ENCODE results near the gene EFCAB8.

EFCAB8 gene

DNA sequence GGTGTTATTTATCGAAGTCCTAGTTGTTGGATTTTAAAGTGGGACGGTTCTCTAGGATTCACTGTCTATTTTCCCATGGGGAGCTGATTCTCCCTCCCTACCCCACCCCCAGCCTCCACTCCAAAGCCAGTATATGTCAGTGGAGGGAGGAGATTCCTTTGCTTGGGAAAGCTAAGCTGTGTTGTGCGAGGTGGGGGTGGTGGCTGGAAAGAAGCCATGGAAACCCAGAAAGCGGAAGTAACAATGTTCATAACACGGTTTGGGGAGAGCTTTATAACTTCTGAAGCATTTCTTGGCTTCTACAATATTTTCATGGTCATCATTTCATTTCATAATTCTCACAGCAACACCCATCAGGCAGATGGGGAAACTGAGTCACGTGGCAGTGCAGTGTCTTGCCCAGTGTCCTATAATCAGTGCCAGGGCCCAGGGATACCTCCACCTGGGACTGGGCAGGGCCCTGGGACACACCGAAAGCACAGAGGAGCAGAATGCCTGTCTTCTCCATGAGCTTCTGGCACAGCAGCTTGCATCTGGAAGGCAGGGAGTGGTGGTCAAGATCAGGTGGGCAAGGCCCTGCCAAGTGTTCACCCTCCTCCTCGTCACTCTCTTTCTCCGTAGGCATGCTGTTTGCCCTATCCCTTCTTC is 141.0 kb downstream of the EFCAB8 start:
- H3K27ac ChIP-seq (ENCODE audit: low read depth, low read length) = no peak overlapping the region
- no peaks in the 10 kb centered on the region for H3K27me3 ChIP-seq (ENCODE audit: control insufficient read depth in 1 of 2, insufficient read depth in 2 of 2, low read length in 2 of 2)
- H3K4me3 ChIP-seq (ENCODE audit: low read depth in 1 of 2, low read length in 2 of 2) = no peak overlapping the region
- no peaks in the 10 kb centered on the region for H3K36me3 ChIP-seq (ENCODE audit: insufficient read depth, low read length)
- H3K9ac ChIP-seq (ENCODE audit: low read length) = no peak overlapping the region
- H3K4me1 ChIP-seq (ENCODE audit: insufficient read depth, low read length) = no peaks in the 10 kb centered on the region
- no peaks in the 10 kb centered on the region for H3K9me3 ChIP-seq (ENCODE audit: low read length)

DNA sequence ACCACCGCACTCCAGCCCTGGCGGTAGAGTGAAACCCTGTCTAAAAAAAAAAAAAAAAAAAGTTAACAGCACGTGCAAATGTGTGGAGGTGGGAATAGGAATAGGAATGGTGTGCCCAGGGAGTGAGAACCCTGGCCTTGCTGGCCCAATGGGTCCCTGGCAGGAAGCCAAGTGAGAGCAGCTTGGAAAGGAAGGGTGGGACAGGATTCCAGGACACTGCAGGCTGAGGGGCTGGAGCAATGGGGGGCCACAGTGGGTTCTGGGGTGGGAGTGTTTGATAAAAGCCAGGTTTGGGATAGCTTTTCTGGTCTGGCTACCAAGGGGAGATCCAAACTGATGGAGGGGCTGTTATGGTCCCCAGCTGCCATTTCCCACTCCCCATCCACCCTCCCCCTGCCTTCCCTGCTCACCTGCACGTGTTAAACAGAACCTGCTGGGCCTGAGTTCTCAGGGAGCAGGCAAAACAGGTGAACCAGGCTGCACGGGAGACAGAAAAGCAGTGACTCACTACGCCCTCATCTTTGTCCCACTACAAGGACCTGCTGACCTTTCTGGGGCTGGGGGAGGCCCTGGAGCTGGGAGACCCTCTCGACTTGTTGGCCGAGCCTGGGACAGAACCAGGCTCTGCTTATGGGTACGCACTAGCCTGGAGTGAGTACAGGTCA is 142.2 kb downstream of the EFCAB8 start:
- no peak overlapping the region for H3K4me3 ChIP-seq (ENCODE audit: low read depth in 1 of 2, low read length in 2 of 2)
- H3K9ac ChIP-seq (ENCODE audit: low read length) = no peak overlapping the region
- no peaks in the 10 kb centered on the region for H3K4me1 ChIP-seq (ENCODE audit: insufficient read depth, low read length)
- H3K36me3 ChIP-seq (ENCODE audit: insufficient read depth, low read length) = no peaks in the 10 kb centered on the region
- no peaks in the 10 kb centered on the region for H3K27me3 ChIP-seq (ENCODE audit: control insufficient read depth in 1 of 2, insufficient read depth in 2 of 2, low read length in 2 of 2)
- no peak overlapping the region for H3K27ac ChIP-seq (ENCODE audit: low read depth, low read length)
- H3K9me3 ChIP-seq (ENCODE audit: low read length) = no peaks in the 10 kb centered on the region

DNA sequence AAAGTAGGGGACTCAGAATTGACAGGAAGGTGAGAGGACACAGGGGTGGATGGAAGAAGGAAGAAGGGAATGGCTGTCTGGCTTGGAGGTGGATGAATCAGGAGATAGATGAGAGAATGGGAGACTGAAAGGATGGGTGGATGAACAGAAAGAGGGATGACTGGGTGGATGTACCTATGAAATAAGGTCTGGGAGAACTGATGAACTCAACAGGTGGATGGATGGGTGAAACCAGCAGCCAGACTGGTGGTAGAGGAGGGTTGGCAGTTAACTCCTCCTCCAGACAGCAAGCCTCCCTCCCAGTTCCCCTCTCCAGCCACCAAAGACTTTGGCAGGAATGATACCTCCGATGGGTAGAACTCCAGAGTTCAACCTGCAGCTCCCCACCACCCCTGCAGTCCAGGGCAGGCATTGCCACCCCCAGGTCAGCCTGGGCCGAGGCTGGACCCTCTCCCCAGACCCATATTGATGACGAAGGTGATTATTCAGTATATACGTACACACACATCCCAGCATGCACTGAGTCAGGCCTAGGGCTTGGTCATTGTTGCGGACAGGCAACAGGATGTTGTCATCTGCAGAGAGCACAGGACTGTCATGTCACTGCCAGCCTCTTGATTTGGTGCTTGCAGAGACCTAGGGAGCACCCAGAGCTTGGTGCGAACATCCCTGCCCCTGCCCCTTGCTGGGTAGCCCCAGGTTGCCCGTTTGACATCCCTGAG is 143.5 kb downstream of the EFCAB8 start:
- H3K27me3 ChIP-seq (ENCODE audit: control insufficient read depth in 1 of 2, insufficient read depth in 2 of 2, low read length in 2 of 2) = no peaks in the 10 kb centered on the region
- H3K9me3 ChIP-seq (ENCODE audit: low read length) = no peaks in the 10 kb centered on the region
- no peaks in the 10 kb centered on the region for H3K36me3 ChIP-seq (ENCODE audit: insufficient read depth, low read length)
- no peak overlapping the region for H3K27ac ChIP-seq (ENCODE audit: low read depth, low read length)
- no peak overlapping the region for H3K9ac ChIP-seq (ENCODE audit: low read length)
- H3K4me1 ChIP-seq (ENCODE audit: insufficient read depth, low read length) = no peaks in the 10 kb centered on the region
- H3K4me3 ChIP-seq (ENCODE audit: low read depth in 1 of 2, low read length in 2 of 2) = no peak overlapping the region

DNA sequence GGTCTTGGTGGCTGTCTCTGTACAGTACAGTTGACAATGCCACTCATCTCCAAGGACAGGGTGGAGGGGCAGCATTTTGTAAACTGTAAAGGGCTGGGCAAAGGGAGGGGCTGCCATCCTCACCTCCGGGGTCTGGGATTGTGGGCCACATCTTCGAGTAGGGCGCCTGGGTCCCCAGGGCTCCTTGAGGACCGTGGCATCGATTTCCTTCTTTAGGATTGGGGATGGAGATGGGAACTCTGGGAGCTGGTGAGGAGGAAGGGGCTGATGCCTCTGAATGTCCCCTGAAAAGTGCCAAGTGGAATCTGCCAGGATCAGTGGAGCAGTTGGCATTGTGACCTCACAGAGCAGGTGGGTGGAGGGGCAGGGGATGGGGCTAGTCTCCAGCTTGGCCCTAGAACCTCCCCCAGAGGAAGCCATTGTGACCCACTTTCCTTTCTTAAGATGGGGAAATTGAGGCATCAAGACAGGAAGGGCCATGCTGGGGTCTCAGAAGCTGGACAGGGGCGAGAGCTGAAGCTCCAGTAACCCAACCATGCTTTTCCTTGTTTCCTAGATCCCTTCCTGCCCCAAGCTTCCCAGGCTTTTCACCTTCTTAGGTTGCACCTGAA is 145.5 kb downstream of the EFCAB8 start, which contains the start of gene SUN5:
Gene SUN5, minus strand, starts transcription at position 293 of the 611 bp plus-strand sequence. Its CDS starts 93 bp downstream, at position 200.
- Histone ChIP-seq H3K27me3 (ENCODE audit: control insufficient read depth in 1 of 2, insufficient read depth in 2 of 2, low read length in 2 of 2) (no peaks in the 10 kb centered on the region), H3K9ac (ENCODE audit: low read length) (no peak within 1 kb of the TSS), H3K27ac (ENCODE audit: low read depth, low read length) (no peak within 1 kb of the TSS), H3K9me3 (ENCODE audit: low read length) (no peaks in the 10 kb centered on the region), H3K4me3 (ENCODE audit: low read depth in 1 of 2, low read length in 2 of 2) (no peak within 1 kb of the TSS), H3K4me1 (ENCODE audit: insufficient read depth, low read length) (no peaks in the 10 kb centered on the region), H3K36me3 (ENCODE audit: insufficient read depth, low read length) (no peaks in the 10 kb centered on the region)

DNA sequence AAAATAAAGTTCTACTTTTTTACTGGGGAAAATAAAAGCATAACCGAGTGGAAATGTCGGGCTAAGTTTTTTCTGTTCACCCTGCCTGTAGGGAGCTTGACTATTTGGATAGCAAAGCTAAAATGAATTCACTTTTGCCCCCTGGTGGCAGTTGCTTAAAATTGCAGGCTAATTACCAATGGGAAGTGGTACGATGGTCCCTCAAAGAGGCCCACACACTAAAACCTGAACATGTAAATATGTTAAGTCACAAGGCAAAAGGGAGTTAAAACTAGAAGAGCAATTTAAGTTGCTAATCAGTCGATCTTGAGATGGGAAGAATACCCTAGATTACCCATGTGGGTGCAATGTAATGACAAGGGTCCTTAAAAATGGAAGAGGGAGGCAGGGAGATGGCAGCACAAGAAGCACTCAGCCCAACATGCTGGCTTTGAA is 146.4 kb downstream of the EFCAB8 start:
- no peak overlapping the region for H3K4me3 ChIP-seq (ENCODE audit: low read depth in 1 of 2, low read length in 2 of 2)
- no peaks in the 10 kb centered on the region for H3K4me1 ChIP-seq (ENCODE audit: insufficient read depth, low read length)

DNA sequence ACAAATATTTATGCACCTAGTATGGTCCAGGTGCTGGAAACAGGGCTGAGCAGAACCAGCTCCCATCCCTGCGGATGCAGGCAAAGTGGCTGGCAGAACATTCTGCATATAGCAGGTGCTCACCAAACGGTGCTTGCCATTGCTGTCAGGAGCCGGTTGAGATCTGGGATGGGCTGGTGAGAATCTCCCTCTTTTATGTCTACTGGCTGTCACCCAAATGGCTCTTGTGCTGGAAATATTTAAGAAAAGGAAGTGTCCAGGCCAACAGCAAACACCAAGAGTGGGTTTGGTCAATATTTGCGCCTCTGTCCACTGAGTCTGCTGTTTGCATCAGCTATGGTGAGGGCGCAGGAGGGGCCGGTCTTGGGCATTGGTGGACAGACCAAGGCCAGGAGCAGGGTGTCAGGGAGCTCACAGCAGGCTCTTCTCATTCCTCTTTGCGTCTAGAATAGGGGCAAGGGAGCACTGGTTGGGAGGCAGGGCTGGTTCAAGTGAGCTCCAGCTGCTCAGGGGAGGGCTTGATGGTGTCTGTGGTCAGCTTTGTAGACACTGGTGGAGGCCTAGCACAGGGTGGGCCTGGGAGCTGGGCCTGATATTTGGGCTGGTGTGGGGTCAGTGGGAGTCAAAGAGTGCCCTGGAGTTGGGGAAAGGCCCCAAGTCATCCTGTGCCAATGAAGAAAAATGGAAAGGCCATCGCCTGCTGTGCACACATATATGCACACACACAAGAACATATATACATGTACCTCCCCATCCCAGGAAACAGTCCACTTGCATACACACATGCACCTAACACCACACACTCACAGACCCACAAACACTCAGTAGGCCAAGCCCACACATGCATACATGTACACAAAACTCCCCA is 147.4 kb downstream of the EFCAB8 start:
- Histone ChIP-seq H3K27me3 (ENCODE audit: control insufficient read depth in 1 of 2, insufficient read depth in 2 of 2, low read length in 2 of 2) (no peaks in the 10 kb centered on the region), H3K27ac (ENCODE audit: low read depth, low read length) (no peak overlapping the region), H3K36me3 (ENCODE audit: insufficient read depth, low read length) (no peaks in the 10 kb centered on the region), H3K9me3 (ENCODE audit: low read length) (no peaks in the 10 kb centered on the region), H3K4me3 (ENCODE audit: low read depth in 1 of 2, low read length in 2 of 2) (no peak overlapping the region), H3K9ac (ENCODE audit: low read length) (no peak overlapping the region), H3K4me1 (ENCODE audit: insufficient read depth, low read length) (no peaks in the 10 kb centered on the region)

More for the DNA sequence above, 146.4 kb downstream of the EFCAB8 start:
- Histone ChIP-seq H3K27me3 (ENCODE audit: control insufficient read depth in 1 of 2, insufficient read depth in 2 of 2, low read length in 2 of 2) (no peaks in the 10 kb centered on the region), H3K9me3 (ENCODE audit: low read length) (no peaks in the 10 kb centered on the region), H3K9ac (ENCODE audit: low read length) (no peak overlapping the region), H3K27ac (ENCODE audit: low read depth, low read length) (no peak overlapping the region), H3K36me3 (ENCODE audit: insufficient read depth, low read length) (no peaks in the 10 kb centered on the region)

DNA sequence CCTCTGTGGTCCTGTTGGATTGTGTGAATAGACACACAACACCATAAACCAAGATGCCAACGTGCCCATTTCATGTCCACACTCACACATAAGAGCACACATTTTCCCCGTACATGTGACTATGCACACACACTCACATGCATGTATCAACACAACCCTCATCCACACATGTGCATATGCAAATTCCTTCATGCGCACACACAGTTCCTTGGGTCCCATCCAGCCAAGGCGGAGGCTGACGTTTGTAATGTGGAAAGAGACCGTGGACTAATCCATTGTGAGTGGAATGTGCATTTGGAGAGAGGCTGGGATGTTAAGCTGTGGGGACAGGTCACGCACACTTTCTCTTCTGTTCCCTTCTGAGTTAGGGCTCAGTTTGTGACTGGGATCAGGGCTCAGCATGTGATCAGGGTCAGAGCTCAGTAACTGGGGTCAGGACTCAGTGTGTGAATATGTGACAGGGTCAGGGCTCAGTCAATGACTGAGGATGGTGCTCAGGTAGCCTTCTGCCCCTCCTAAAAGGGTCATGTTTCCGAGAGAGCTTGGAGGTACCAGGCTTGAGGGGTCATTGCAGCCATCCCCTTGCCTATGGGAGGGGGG is 148.2 kb downstream of the EFCAB8 start:
- no peak overlapping the region for H3K4me3 ChIP-seq (ENCODE audit: low read depth in 1 of 2, low read length in 2 of 2)
- no peak overlapping the region for H3K9ac ChIP-seq (ENCODE audit: low read length)
- H3K4me1 ChIP-seq (ENCODE audit: insufficient read depth, low read length) = no peaks in the 10 kb centered on the region
- H3K36me3 ChIP-seq (ENCODE audit: insufficient read depth, low read length) = no peaks in the 10 kb centered on the region
- H3K9me3 ChIP-seq (ENCODE audit: low read length) = no peaks in the 10 kb centered on the region
- H3K27me3 ChIP-seq (ENCODE audit: control insufficient read depth in 1 of 2, insufficient read depth in 2 of 2, low read length in 2 of 2) = no peaks in the 10 kb centered on the region
- H3K27ac ChIP-seq (ENCODE audit: low read depth, low read length) = no peak overlapping the region

DNA sequence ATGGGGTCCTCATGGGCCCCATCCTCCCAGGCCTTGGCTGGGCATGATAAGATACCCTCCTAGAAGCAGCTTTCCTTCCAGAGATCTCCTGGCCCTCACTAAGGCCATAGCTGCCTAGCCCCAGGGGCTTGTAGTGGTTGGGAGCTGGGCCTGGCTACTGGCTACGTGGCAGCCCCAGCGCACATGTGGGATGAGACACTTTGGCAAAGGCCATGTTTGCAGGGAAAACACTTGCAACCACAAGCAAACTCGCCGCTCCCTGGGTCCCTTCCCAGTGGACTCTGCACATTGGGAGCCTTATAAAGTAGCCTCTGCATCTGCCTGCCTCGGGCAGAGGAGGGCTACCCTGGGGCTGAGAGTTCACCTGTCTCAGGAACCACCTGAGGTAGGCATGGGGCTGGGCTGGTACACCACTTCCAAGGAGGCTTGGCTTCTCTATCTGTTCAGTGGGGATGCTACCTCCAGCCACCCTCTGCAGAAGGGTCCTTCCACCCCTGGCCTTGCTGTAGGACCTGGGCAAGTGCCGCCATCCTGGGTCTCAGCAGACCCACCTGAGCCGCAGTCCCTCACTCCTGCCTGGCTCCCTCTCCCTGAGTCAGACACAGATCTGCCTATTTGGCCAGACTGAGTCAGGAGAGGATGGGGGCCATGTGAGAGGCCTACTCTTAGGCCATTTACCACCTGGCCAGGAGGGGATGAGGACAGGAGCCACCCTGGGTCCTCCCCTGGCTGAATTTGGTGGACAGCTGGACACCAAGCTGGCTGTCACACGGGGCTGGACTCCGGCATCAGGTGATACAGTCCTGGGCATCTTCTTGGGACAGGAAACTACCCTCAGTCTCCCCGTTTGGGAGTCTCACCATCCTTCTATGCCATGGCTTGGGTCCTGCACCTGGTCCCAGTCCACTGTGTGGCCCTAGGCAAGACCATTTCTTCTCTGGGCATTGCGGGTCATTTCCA is 148.9 kb downstream of the EFCAB8 start, which contains the start of gene BPIFB2:
Gene BPIFB2, plus strand, starts transcription at position 329 of the 960 bp plus-strand sequence. CDS start 871 bp downstream, outside the sequence.
- H3K27ac ChIP-seq (ENCODE audit: low read depth, low read length) = no peak within 1 kb of the TSS
- H3K9me3 ChIP-seq (ENCODE audit: low read length) = no peaks in the 10 kb centered on the region

DNA sequence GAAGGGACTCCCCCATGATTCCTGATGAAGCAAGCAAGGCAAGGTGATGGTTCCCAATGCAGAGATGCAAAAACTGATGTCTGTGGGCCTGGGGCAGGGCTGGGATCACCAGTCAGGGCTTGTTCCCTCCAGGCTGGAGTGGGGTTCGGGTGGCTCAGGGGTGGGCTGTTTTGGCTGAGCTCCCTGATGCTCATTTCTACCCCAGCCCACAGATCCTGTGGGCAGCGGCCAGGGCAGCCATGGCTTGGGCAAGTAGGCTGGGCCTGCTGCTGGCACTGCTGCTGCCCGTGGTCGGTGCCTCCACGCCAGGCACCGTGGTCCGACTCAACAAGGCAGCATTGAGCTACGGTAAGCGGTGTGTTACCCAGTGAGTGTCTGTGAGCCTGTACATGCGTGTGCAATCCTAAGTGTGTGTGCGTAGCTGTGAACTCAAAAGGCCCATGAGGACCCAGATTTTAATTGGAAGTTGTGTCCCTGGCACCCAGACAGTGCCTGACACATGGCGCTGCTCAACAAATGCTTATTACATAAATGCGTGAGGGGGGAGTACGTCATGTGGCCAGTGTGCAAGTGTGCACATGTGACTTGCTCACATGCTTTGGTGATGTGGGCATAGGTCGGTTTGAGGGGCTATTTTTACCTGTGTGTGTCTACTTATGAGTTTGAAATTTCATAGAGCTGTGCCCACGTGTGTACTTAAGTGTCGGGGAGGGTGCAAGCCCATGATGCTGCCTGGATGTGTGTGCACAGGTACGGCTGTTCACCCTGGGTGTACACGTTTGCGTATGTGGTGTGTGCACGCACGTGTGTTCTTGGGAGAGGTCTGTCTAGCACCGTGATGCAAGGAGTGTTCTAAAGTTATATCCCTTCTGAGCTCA is 149.9 kb downstream of the EFCAB8 start:
- Histone ChIP-seq H3K36me3 (ENCODE audit: insufficient read depth, low read length) (no peaks in the 10 kb centered on the region), H3K27me3 (ENCODE audit: control insufficient read depth in 1 of 2, insufficient read depth in 2 of 2, low read length in 2 of 2) (no peaks in the 10 kb centered on the region), H3K9ac (ENCODE audit: low read length) (no peak overlapping the region), H3K9me3 (ENCODE audit: low read length) (no peaks in the 10 kb centered on the region), H3K4me1 (ENCODE audit: insufficient read depth, low read length) (no peaks in the 10 kb centered on the region), H3K27ac (ENCODE audit: low read depth, low read length) (no peak overlapping the region), H3K4me3 (ENCODE audit: low read depth in 1 of 2, low read length in 2 of 2) (no peak overlapping the region)

More for the DNA sequence above, 148.9 kb downstream of the EFCAB8 start, which contains the start of gene BPIFB2:
- Histone ChIP-seq H3K27me3 (ENCODE audit: control insufficient read depth in 1 of 2, insufficient read depth in 2 of 2, low read length in 2 of 2) (no peaks in the 10 kb centered on the region), H3K4me1 (ENCODE audit: insufficient read depth, low read length) (no peaks in the 10 kb centered on the region), H3K36me3 (ENCODE audit: insufficient read depth, low read length) (no peaks in the 10 kb centered on the region), H3K9ac (ENCODE audit: low read length) (no peak within 1 kb of the TSS), H3K4me3 (ENCODE audit: low read depth in 1 of 2, low read length in 2 of 2) (no peak within 1 kb of the TSS)

Data from muscle layer of colon (tissue), 2 donors.